HG03460 (cell line): ENCODE measurements around the gene MAJIN.

Experiments used
- ATAC-seq: cut with Tn5 transposase; IDR thresholded peaks from one replicate; pipeline ENCODE4 v1.9.1; 2021; ENCODE audit not compliant: unreplicated experiment

MAJIN gene

GRCh38 chr11:64893194-64894069 is 78.5 kb downstream of the MAJIN start:
- ATAC-seq, result no peak

- ATAC-seq, result no peak
These were observed 79.1 kb downstream of the MAJIN start for GRCh38 chr11:64892838-64893193.

- no peak for ATAC-seq
These were observed 79.5 kb downstream of the MAJIN start for GRCh38 chr11:64892411-64892831.

- ATAC-seq, result no peak
These were observed 80.0 kb downstream of the MAJIN start for GRCh38 chr11:64891880-64892279.

GRCh38 chr11:64891215-64891848 is 80.6 kb downstream of the MAJIN start:
- ATAC-seq, result no peak

GRCh38 chr11:64890522-64890939 is 81.4 kb downstream of the MAJIN start:
- ATAC-seq, result no peak

- ATAC-seq, result no peak
These were observed 83.0 kb downstream of the MAJIN start for GRCh38 chr11:64888729-64889511.

- no peak for ATAC-seq
These were observed 83.5 kb downstream of the MAJIN start for GRCh38 chr11:64888406-64888728.
